GM21423 (cell line): Measurements from ENCODE around the gene MLN.

Source experiments
- ATAC-seq: cut with Tn5 transposase; IDR thresholded peaks from one replicate; pipeline ENCODE4 v1.9.1; 2021; ENCODE audit warnings: mild to moderate bottlenecking, moderate library complexity; ENCODE audit not compliant: unreplicated experiment

The MLN gene, protein sequence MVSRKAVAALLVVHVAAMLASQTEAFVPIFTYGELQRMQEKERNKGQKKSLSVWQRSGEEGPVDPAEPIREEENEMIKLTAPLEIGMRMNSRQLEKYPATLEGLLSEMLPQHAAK

GRCh38 chr6:33803571-33804053 is at the start of gene MLN:
TSS of gene MLN (minus strand) at chr6:33804003. CDS start at chr6:33801163, 2,840 bp downstream.
- ATAC-seq, result no peak

- ATAC-seq, result no peak
Observed at GRCh38 chr6:33853026-33853425, 49.2 kb upstream of the MLN start.

DNA sequence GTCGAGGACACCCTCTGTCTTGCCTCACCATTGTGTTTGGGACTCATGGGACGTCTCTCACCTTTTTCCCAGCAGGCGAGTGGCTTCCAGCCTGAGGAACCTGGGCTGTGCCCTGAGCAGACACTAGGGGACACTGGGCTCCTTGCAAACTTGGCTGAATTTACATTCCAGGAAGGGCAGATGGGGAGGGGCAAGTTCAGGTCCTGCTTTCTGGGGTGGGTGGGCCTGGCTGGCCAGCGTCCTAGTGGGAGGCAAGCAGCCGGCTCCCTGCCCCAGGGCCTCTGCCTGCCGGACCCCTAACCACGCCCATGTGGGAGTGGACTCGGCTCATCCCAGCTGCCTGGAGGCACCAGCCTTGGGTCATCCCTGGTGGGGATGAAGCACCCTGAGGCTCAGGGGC is 48.2 kb upstream of the MLN start:
- no peak for ATAC-seq

DNA sequence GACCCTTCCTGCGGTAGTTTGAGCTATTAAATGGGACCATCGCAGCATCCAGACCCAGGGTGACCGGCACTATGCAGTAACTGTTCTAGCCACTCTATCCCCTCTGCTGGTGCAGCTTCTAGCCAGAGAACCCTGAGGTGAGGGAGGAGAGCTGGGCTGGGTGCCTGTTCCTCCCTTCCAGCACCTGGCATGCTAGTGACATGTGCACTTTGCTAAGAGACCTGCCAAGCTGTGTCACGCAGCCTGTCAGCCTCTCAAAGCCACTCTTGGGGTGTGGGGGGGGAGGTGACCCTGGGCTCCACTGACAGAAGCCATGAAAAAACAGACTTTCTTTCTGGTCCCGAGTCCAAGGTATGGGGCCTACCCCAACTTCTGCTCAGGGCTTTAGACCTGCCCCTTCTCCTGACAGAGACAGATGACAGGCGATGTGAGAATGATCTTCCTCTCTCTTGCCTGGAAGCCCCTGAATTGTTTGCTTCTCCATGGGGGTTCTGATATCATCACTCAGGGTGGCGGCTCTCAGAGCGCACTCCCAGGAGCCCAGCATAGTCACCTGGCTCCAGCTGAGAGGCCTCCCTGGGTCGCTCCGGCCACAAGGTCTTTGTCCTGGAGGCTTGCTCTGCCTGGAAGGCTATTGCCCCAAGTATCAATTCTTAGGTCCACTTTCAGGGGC is 47.2 kb upstream of the MLN start:
- no peak for ATAC-seq

GRCh38 chr6:33850296-33850695 is 46.5 kb upstream of the MLN start:
- ATAC-seq, result no peak

DNA sequence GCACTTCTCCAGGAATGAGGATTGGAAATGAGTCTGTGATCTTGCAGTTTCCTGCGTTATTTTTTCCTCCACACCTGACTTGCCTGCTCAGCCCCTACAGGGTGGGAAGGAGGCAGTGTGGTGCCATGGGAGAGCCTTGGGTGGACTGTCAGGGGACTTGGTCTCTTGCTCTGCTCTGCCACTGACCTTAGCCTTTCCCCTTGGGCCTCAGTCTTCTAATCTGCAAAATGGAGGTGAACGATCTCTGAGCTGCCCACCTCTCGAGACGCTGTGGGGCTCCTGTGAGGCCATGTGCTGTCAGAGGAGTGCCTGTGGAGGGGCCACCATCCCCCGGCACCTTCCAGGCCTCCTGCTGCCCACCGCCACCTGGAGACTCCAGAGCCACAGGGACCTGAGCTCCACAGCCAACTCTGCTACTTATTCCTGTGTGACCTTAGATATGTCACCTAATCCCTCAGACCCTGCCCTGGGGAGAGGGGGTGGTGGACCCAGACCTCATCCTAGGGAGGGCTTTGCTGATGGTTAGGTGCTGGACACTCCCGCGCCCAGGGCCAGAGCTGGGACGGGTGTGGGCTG is 45.8 kb upstream of the MLN start:
- no peak for ATAC-seq

- no peak for ATAC-seq
Observed at GRCh38 chr6:33848484-33848883, 44.7 kb upstream of the MLN start.

GRCh38 chr6:33847867-33848266 is 44.1 kb upstream of the MLN start:
- no peak for ATAC-seq

- no peak for ATAC-seq
Observed at GRCh38 chr6:33847078-33847477, 43.3 kb upstream of the MLN start.

DNA sequence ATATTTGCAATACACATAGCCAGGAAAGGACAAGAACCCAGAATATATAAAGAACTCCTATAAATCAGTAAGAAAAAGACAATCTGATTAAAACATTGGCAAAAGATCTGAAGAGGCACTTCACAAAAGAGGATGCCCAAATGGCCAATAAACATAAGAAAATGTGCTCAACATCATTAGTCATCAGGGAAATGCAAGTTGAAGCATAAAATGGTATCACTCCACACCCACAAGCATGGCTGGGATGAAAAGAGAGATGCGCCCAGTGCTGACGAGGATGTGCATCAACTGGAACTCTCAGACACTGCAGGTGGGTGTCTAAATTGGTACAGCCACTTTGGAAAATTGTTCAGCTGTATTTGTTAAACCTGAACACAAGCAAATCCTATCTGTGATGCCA is 42.4 kb upstream of the MLN start:
- no peak for ATAC-seq

GRCh38 chr6:33845031-33845745 is 41.4 kb upstream of the MLN start:
- ATAC-seq, result no peak

DNA sequence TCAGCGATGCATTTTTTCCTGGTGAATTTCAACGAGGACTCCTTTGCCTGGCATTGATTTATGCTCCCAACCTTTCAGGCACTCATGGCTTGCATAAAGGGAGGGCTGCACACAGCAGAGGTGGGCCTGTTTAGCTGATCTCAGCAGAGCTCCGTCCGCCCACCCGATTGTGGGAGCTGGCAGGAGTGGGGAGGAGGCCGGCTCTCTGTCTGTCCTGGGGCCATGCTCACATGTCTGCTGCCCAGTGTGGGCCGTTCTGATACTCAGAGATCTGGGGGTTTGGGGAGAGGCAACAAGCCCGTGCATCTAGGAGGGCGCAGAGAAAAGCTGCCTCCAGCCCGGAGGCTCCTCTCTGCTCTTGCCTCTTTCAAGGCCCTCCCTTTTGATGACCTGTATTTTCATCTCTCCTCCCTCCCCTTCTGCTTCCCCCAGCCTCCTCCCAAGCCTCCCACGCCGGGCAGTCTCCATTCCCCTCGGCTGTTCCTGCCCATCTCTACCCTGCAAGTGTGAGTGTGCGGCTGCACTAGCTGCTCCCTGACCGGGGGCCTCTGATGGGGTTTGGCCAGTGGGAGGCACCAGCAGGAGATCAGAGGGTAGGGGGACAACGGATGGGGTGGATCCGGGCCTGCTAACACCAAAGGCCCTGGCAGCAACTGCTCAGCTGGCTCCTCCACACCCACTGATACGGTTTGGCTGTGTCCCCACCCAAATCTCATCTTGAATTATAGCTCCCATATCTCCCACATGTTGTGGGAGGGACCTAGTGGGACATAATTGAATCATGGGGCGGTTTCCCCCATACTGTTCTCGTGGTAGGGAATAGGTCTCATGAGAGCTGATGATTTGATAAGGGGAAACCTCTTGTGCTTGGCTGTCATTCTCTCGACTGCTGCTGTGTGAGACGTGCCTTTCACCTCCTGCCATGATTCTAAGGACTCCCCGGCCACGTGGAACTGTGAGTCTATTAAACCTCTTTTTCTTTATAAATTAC is 39.6 kb upstream of the MLN start:
- no peak for ATAC-seq

GRCh38 chr6:33841868-33842267 is 38.1 kb upstream of the MLN start:
- no peak for ATAC-seq

DNA sequence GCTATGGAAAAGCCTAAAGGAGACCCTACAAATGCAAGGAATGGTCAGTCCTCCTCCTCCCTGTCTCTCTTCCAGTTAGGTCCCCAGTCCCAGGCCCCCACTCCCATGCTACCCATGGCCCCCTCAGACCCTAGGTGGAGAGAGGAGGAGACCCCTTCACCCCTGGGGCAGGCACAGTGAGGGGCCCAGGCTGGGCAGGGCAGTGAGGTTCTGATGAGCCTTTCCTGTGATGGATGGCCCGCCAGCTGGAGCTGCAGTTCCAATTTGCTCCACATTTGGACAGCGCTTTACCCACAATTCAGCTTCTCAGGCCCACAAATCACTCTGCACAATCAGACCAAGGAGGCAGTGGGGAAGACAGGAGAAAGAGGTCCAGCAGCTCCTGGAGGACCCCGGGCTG is 37.3 kb upstream of the MLN start:
- ATAC-seq, result no peak

GRCh38 chr6:33840048-33840926 is 36.5 kb upstream of the MLN start:
- no peak for ATAC-seq

GRCh38 chr6:33839399-33840047 is 35.7 kb upstream of the MLN start:
- no peak for ATAC-seq

DNA sequence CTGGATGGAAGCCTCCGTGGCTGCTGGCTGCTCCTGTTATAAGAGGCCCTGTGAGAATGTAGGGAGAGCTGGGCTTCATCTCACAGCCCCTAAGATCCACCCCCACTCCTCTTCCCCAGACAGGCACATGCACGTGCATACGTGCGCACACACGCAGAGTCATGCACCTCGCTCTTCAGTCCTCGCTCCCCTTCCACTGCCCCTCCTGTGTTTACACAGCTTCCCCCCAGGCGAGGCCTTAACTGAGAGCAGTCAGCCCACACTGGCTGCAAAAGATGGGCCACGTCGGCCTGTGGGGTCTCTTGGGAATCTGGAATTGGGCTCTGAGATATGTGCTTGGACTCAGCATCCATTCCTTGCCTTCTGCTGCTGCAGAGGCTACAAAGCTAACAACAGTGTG is 35.2 kb upstream of the MLN start:
- no peak for ATAC-seq

DNA sequence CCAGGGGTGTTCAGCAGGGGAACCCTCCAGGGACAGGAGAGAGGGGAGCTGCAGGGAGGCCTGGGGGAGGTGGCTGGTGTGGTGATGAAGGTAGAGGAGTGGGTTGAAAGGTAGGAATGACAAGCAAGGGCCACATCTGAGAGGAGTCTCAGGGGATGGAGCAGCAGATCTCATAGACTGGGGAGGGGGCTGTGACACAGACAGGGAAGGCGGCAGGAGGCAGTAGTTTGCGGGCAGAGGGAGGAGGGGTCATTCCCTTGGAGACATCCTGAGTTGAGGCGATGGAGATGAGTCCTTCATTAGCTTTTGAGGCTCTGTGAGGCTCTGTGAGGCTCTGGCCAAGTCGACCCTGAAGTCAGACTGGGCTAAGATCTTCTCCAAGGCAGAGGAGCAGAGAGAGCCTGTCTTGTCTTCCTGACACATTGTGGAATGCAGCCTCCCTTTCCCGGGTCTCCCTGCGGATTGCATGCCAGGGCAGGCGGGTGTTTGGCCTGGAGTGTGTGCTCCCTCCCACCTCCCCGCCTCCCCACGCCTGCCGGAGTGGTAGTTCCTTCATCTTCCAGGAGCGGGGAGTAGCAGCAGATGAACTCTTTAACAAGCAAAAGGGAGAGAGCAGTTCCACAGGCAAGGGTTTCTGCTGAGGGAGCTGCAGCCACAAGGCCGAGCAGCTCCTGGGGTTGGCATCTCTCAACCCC is 34.3 kb upstream of the MLN start:
- ATAC-seq, result no peak
